Calu3 (cell line): ENCODE data around the gene NDST1. TPM values are rescaled to one million over a fixed set of nuclear protein-coding genes. Genes with fewer than 3 reads are reported as not detected.

Source experiments
- BruUV-seq: library from RNA; stranded (reverse); fragments of 400-500 nt; replicated peaks from 2 replicates; lab custom pipeline; 2021; lab: Mats Ljungman, UMichigan
- CTCF ChIA-PET: fragments of 300-600 bp; sonication (Branson Sonifier 250); formaldehyde crosslinking; loops from one replicate; lab custom pipeline; 2022; ENCODE audit warnings: antibody characterized with exemption; lab: Charles Lee
- DNase-seq: peaks from one replicate; pipeline ENCODE4 v3.0.0; 2022
- H3K27ac Mint-ChIP-seq: one replicate; pipeline ENCODE4 v1.8.0; 2022; ENCODE audit warnings: mixed read lengths; ENCODE audit not compliant: unreplicated experiment
- H3K27me3 Mint-ChIP-seq: one replicate; pipeline ENCODE4 v1.8.0; 2022; ENCODE audit warnings: mixed read lengths; ENCODE audit not compliant: unreplicated experiment
- H3K36me3 Mint-ChIP-seq: one replicate; pipeline ENCODE4 v1.8.0; 2022; ENCODE audit warnings: mild to moderate bottlenecking, moderate library complexity, mixed read lengths; ENCODE audit not compliant: insufficient read depth, unreplicated experiment
- H3K4me1 Mint-ChIP-seq: one replicate; pipeline ENCODE4 v1.8.0; 2022; ENCODE audit warnings: mild to moderate bottlenecking, low read depth, mixed read lengths; ENCODE audit not compliant: unreplicated experiment
- H3K4me3 Mint-ChIP-seq: one replicate; pipeline ENCODE4 v1.8.0; 2022; ENCODE audit warnings: mild to moderate bottlenecking, low read depth, moderate library complexity, mixed read lengths; ENCODE audit not compliant: unreplicated experiment
- H3K9me3 Mint-ChIP-seq: one replicate; pipeline ENCODE4 v1.8.0; 2022; ENCODE audit warnings: low read depth, mixed read lengths; ENCODE audit not compliant: unreplicated experiment
- CTCF ChIP-seq: fragments of 200-600 bp; IDR thresholded peaks from one replicate; pipeline ENCODE4 v1.8.0; 2022; ENCODE audit warnings: antibody characterized with exemption; ENCODE audit not compliant: unreplicated experiment
- intact Hi-C: fragments of 100-400 bp; cut with micrococcal nuclease; formaldehyde crosslinking; loops from one replicate; pipeline ENCODE4 v1.10.0; 2022; ENCODE audit not compliant: unreplicated experiment
- total RNA-seq: library from RNA; stranded (reverse); gene quantifications from 2 replicates; pipeline ENCODE4 v1.2.3, GENCODE V29; 2022

NDST1 gene
- total RNA-seq, 1 experiment from 2014 or later, result 72.6 TPM

- H3K4me3 Mint-ChIP-seq, result no peak overlapping the region
- no TSS peak for BruUV-seq
- DNase-seq, result no peak
- CTCF ChIA-PET, result no interaction called here
- H3K4me1 Mint-ChIP-seq, result no peaks in the 10 kb centered on the region
- no peak for TF ChIP-seq CTCF
- H3K27me3 Mint-ChIP-seq, result peaks cover 12% of the 10 kb centered on the region
- no peaks in the 10 kb centered on the region for H3K36me3 Mint-ChIP-seq
- H3K9me3 Mint-ChIP-seq, result no peaks in the 10 kb centered on the region
- no peak overlapping the region for H3K27ac Mint-ChIP-seq
- intact Hi-C loops, result no loop called here
These were observed 82.1 kb downstream of the NDST1 start for GRCh38 chr5:150589862-150590601.

- no peaks in the 10 kb centered on the region for H3K4me1 Mint-ChIP-seq
- TF ChIP-seq CTCF, result no peak
- H3K36me3 Mint-ChIP-seq, result no peaks in the 10 kb centered on the region
- no peak overlapping the region for H3K4me3 Mint-ChIP-seq
- BruUV-seq, result no TSS peak
- H3K27ac Mint-ChIP-seq, result no peak overlapping the region
- intact Hi-C loops, result no loop called here
- no peak for DNase-seq
- no peaks in the 10 kb centered on the region for H3K9me3 Mint-ChIP-seq
- H3K27me3 Mint-ChIP-seq, result peaks cover 12% of the 10 kb centered on the region
- CTCF ChIA-PET, result no interaction called here
These were observed 83.2 kb downstream of the NDST1 start for GRCh38 chr5:150590979-150591695.

GRCh38 chr5:150593593-150593992, 85.7 kb downstream of the NDST1 start:
- no peaks in the 10 kb centered on the region for H3K9me3 Mint-ChIP-seq
- no TSS peak for BruUV-seq
- no peak for TF ChIP-seq CTCF
- intact Hi-C loops, result no loop called here
- no peak overlapping the region for H3K27ac Mint-ChIP-seq
- H3K27me3 Mint-ChIP-seq, result peaks cover 12% of the 10 kb centered on the region
- no peaks in the 10 kb centered on the region for H3K36me3 Mint-ChIP-seq
- H3K4me3 Mint-ChIP-seq, result no peak overlapping the region
- no peak for DNase-seq
- H3K4me1 Mint-ChIP-seq, result no peaks in the 10 kb centered on the region
- CTCF ChIA-PET, result interaction anchor here (1.4 kb wide), 1 partner anchor 19 kb away, joined by 4 read pairs; no protein-coding TSS in a partner anchor

- no peaks in the 10 kb centered on the region for H3K36me3 Mint-ChIP-seq
- H3K9me3 Mint-ChIP-seq, result no peaks in the 10 kb centered on the region
- CTCF ChIA-PET, result interaction anchor here (1.4 kb wide), 1 partner anchor 20 kb away, joined by 4 read pairs; no protein-coding TSS in a partner anchor
- no peak for TF ChIP-seq CTCF
- no peak overlapping the region for H3K27ac Mint-ChIP-seq
- peaks cover 9% of the 10 kb centered on the region for H3K27me3 Mint-ChIP-seq
- no peak overlapping the region for H3K4me3 Mint-ChIP-seq
- no TSS peak for BruUV-seq
- intact Hi-C loops, result no loop called here
- DNase-seq, result no peak
- no peaks in the 10 kb centered on the region for H3K4me1 Mint-ChIP-seq
These were observed 86.1 kb downstream of the NDST1 start for GRCh38 chr5:150593996-150594395.
